Measurements from ENCODE around the gene IDH1.
"Not testable (repeated sequence)": the region's sequence is repeated elsewhere in the genome, so short reads cannot be mapped to it uniquely, and the experiment has no call there.

The IDH1 gene

GRCh38 chr2:208221873-208222272 is 33.0 kb downstream of the IDH1 start:
- DNase-seq (ENCODE audit: low read depth) = not testable (repeated sequence)

DNA sequence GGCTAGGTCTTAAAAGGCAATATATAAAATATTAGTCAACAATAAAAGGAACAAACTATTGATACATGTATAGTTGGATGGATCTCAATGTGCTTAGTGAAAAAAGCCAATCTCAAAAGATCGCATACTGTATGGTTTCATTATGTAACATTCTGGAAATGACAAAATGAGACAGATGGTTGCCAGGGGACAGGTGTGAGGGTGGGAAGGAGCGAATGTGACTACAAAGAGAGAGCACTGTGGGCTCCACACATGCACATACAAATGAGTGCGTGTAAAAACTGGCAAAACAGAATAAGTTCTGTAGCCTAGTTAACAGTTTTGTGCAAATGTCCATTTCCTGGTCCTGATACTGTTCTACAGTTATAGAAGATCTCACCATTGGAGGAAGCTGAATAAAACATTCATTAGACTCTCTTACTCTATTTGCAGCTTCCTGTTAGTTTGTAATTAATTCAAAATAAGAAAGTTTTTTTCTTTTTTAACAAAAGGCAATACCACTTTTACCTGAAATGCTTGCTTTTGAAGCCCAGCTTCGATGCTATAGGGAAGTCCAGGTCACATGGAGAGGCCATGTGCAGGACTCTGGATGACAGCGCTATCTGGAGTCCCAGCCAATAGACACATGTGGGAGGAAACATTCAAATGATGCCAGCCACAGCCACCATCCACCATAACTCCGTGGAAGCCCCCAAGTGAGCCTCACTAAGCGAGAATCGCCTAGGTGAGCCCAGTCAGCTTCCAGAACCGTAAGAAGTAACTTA is 44.0 kb downstream of the IDH1 start:
- no peak for DNase-seq (ENCODE audit: low read depth)

DNA sequence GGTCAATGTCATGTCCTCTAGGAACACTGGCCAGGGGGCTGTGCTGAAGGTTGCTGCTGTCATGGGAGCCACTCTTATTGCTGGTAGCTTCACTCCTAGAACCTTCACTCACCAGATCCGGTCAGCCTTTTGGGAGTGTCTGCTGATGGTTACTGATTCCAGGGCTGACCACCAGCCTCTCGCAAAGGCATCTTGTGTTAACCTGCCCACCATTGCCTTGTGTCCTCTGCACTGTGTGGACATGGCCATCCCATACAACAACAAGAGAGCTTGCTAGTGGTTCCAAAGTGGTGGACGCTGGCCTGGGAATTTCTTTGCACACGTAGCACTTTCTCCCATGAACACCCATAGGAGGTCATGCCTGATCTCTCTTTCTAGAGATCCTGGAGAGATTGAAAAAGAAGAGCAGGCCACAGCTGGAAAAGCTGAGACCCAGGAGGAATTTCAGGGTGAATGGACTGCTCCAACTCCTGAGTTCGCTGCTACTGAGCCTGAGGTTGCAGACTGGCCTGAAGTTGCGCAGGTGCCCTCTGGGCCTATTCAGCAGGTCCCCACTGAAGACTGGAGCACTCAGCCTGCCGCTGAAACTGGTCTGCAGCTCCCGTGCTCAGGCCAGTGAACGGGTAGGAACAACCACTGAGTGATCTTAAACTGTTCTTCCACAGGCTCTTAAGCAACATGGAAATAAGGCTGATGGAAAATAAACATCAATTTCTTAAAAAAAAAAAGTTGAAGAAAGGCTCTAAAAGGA is 46.4 kb downstream of the IDH1 start:
- DNase-seq (ENCODE audit: low read depth) = no peak

DNA sequence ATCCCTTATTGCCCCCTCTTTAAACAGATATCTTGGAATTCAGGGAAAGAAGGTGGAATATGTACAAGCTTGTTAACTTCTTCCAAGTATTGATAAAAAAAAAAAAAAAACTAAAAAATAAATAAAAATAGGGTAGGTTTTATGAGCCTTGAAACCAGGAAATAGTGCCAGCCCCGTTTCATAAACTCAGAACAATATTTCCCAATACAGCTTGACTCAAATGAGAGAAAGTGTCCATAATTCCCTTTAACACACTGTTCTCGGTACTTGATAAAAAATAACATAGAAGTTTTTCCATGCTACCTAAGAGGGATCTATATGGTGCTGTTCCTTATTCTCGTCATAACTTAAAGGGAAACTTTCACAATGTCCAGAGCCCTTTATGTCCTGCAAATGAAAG is 47.1 kb downstream of the IDH1 start:
- DNase-seq (ENCODE audit: low read depth) = no peak

DNA sequence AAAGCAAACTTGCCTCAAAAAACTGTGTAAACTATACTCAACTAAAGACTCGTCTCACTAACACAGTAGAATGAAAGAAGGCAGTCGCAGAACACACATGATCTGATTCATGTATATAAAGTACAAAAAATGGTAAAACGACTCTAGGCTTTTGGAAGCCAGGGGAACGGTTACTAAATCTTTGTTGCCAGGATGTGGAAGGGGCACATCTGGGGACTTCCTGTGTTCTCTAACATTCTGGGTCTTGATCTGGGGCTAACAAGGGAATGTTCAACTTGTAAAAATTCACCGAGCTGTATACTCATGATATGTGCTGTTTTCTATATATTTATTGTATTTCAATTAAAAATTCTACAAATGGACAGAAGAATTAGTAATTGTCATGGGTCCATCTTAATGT is 50.7 kb downstream of the IDH1 start:
- no peak for DNase-seq (ENCODE audit: low read depth)

GRCh38 chr2:208195531-208195930 is 59.3 kb downstream of the IDH1 start:
- no peak for DNase-seq (ENCODE audit: low read depth)

GRCh38 chr2:208192611-208193236 is 62.1 kb downstream of the IDH1 start:
- DNase-seq (ENCODE audit: low read depth) = no peak

- DNase-seq (ENCODE audit: low read depth) = no peak
Measured at GRCh38 chr2:208189810-208190503, 64.9 kb downstream of the IDH1 start, which contains the start of gene C2orf80. TSS of gene C2orf80 (minus strand) at chr2:208190030. CDS start at chr2:208186986, 3,044 bp downstream.

DNA sequence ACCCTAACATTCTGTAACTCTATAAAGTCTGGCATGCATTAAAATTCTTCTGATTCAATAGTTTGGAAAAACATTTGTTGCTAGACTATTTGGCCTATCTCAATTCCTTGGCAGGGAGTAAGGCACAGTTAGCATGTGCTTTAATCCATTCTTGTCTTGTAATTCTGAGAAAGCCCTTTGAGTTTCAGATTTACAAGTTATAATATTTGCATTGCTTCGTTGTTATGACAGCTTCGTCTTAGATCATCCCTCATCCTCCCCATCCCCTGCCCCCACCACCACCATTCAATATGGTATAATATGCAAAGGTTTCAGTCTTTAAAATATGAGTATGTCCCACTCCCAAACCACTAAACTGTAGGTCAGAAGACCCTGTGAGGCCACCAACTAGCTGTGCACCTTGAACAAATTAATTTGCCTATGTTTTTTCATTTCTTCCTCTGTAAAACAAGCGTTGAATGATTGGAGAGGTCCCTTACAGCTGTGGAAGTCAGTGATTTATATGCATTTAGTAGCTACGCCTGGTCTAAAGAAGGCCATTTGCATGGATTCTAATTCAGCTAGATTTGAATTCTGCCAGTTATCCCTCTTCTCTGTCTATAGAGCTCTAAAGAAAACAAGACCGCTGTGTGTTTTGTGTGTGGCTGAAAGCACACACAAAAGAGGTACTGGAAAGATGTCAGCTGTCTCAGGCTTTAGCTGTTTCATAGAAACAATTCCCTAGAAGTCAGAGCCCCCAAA is 65.6 kb downstream of the IDH1 start:
- no peak for DNase-seq (ENCODE audit: low read depth)

- DNase-seq (ENCODE audit: low read depth) = no peak
Measured at GRCh38 chr2:208186893-208187292, 68.0 kb downstream of the IDH1 start.

- DNase-seq (ENCODE audit: low read depth) = no peak
Measured at GRCh38 chr2:208186465-208186864, 68.4 kb downstream of the IDH1 start.
